GM12865 (cell line): ENCODE data around the gene MXD3.

Experiments used
- DNase-seq: peaks from one replicate; pipeline ENCODE4 v3.0.0; 2010; ENCODE audit warnings: low read depth
- H3K4me3 ChIP-seq: 2 replicates; pipeline ENCODE4 v1.5.1; 2011; ENCODE audit warnings: mild to moderate bottlenecking, low read depth, low read length, control low read depth
- TF ChIP-seq, protein P1 (sequence below): IDR thresholded peaks from 2 replicates; pipeline ENCODE4 v1.5.1; 2011; ENCODE audit warnings: low read length, control low read depth, low read depth, inconsistent platforms; ENCODE audit not compliant: insufficient read depth; ENCODE audit errors: missing control alignments

The MXD3 gene

GRCh38 chr5:177312649-177313181 lies 1.0 kb upstream of the MXD3 start:
- TF ChIP-seq, protein P1, sequence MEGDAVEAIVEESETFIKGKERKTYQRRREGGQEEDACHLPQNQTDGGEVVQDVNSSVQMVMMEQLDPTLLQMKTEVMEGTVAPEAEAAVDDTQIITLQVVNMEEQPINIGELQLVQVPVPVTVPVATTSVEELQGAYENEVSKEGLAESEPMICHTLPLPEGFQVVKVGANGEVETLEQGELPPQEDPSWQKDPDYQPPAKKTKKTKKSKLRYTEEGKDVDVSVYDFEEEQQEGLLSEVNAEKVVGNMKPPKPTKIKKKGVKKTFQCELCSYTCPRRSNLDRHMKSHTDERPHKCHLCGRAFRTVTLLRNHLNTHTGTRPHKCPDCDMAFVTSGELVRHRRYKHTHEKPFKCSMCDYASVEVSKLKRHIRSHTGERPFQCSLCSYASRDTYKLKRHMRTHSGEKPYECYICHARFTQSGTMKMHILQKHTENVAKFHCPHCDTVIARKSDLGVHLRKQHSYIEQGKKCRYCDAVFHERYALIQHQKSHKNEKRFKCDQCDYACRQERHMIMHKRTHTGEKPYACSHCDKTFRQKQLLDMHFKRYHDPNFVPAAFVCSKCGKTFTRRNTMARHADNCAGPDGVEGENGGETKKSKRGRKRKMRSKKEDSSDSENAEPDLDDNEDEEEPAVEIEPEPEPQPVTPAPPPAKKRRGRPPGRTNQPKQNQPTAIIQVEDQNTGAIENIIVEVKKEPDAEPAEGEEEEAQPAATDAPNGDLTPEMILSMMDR: no peak
- peak overlapping the region; percentile 56 for H3K4me3 ChIP-seq
- peak; percentile 83 for DNase-seq

GRCh38 chr5:177311392-177311722 lies 341 bp downstream of the MXD3 start:
- DNase-seq: no peak
- peak overlapping the region; percentile 76 for H3K4me3 ChIP-seq
- TF ChIP-seq, protein P1: no peak

DNA sequence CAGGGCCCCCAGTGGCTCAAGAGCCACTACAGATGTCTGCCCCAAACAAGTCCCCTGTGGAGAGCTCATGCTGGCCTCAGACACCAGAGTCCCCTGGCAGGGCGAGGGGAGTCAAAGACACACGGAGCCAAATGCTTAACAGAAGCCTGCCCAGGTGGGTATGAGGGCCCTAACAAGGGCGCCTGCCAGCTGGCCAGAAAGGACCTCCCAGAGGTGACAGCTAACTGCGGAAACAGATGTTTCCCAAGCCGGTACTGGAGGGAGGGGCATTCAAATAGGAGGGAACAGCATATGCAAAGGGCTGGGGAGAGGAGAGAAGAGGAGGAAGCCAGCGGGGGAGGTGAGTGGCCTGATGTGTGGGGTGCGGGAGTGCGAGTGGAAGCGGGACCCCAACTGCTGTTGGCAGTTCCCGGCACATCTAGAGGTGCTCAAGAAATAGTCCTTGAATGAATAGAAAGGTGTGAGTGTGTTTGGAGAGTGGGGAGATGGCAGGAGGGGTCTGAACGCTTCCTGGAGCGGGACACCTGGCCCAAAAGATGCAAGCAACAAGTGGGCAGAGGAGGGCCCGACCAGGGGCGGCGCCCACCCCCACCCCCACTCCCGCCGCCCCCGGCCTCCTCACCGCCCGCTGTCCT lies 824 bp downstream of the MXD3 start:
- peak overlapping the region; percentile 76 for H3K4me3 ChIP-seq
- DNase-seq: peak; percentile 78
- TF ChIP-seq, protein P1: no peak

DNA sequence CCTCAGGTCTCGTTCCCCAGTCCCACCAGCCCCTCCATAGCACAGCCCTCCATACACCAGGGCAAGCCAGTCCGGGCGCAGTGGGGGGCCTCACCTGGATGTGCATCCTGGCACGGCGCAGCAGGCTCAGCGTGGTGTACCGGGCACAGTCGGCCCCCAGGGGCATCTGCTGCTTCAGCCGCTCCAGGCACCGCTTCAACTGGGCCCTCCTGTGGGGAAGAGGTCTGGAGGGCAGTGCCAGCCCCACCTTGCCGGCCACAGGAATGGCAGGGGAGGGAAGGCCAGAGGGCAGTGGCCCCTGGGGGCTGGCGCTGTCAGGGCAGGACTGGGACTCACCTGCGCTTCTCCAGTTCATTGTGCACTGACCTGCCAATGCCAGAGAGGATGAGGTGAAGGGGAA lies 1.4 kb downstream of the MXD3 start:
- no peak for DNase-seq
- H3K4me3 ChIP-seq: no peak overlapping the region; the same call in 1 of the 2 replicates
- TF ChIP-seq, protein P1: no peak

GRCh38 chr5:177309351-177310191 lies 2.1 kb downstream of the MXD3 start:
- TF ChIP-seq, protein P1: peak; percentile 95
- no peak overlapping the region for H3K4me3 ChIP-seq
- DNase-seq: peak; percentile 86

DNA sequence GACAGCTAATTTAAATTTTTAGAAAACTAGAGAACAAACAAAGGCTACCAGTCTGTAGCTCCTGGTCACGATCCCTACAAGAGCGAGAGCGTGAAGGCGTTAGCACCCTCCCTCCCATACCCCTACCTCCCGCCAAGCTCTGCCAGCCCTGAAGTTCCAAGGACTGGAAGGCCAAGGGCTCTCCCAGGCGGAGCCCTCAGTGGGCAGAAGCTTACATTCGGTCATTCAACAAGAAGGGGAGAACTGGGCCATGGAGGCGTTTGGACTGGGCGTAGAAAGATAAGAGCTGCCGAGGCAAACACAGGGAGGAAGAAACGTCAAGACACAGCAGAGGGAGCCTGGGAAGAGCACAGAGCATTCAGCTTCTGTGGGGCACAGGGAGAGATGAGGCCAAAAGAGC lies 3.0 kb downstream of the MXD3 start:
- no peak for DNase-seq
- TF ChIP-seq, protein P1: no peak
- no peak overlapping the region for H3K4me3 ChIP-seq
